GM12864 (cell line): Measurements from ENCODE around the gene GRHPR.
"Not testable (repeated sequence)": the region's sequence is repeated elsewhere in the genome, so short reads cannot be mapped to it uniquely, and the experiment has no call there.

Source experiments
- DNase-seq: peaks from one replicate; pipeline ENCODE4 v3.0.0-alpha.2; 2011; ENCODE audit warnings: low read depth
- H3K4me3 ChIP-seq: 2 replicates; pipeline ENCODE4 v1.5.1; 2011; ENCODE audit warnings: mild to moderate bottlenecking, low read depth, low read length, control low read depth
- TF ChIP-seq, protein P1 (sequence below): IDR thresholded peaks from 2 replicates; pipeline ENCODE4 v1.5.1; 2011; ENCODE audit warnings: low read depth, mild to moderate bottlenecking, moderate library complexity, low read length, control low read depth, inconsistent platforms; ENCODE audit errors: missing control alignments

The GRHPR gene

DNA sequence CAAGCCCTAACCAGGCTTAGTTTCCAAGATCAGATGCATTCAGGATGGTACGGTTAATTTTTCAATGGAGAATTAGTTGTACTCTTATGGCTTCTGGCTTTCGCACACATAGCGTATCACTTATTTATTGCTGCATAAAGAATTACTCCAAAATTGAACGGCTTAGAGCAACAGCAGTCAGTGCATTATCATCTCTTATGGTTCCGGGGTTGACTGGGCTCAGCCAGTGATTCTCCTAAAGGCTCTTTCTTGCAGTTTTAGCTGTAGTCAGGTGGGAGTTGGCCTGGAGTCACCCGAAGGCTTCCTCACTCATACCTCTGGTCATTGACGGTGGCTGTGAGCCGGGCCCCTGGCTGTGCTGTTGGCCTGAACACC, 595 bp upstream of the GRHPR start:
- TF ChIP-seq, protein P1, sequence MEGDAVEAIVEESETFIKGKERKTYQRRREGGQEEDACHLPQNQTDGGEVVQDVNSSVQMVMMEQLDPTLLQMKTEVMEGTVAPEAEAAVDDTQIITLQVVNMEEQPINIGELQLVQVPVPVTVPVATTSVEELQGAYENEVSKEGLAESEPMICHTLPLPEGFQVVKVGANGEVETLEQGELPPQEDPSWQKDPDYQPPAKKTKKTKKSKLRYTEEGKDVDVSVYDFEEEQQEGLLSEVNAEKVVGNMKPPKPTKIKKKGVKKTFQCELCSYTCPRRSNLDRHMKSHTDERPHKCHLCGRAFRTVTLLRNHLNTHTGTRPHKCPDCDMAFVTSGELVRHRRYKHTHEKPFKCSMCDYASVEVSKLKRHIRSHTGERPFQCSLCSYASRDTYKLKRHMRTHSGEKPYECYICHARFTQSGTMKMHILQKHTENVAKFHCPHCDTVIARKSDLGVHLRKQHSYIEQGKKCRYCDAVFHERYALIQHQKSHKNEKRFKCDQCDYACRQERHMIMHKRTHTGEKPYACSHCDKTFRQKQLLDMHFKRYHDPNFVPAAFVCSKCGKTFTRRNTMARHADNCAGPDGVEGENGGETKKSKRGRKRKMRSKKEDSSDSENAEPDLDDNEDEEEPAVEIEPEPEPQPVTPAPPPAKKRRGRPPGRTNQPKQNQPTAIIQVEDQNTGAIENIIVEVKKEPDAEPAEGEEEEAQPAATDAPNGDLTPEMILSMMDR: no peak
- no peak for DNase-seq
- H3K4me3 ChIP-seq: peak overlapping the region; percentile 72

DNA sequence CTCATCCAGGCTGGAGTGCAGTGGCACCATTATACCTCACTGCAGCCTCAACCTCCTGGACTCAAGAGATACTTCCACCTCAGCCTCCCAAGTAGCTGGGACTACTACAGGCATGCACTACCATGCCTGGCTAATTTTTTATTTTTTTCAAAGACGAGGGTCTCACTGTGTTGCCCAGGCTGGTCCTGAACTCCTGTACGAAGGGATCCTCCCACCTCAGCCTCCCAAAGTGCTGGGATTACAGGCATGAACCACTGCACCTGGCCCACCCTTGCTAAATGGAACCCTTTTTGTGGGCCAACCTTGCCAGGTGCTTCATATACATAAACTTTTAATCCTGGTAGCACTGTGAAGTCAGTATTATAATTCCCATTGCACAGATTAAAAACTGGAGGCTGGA, 1.0 kb downstream of the GRHPR start:
- TF ChIP-seq, protein P1: no peak
- no peak for DNase-seq
- H3K4me3 ChIP-seq: peak overlapping the region; percentile 72

DNA sequence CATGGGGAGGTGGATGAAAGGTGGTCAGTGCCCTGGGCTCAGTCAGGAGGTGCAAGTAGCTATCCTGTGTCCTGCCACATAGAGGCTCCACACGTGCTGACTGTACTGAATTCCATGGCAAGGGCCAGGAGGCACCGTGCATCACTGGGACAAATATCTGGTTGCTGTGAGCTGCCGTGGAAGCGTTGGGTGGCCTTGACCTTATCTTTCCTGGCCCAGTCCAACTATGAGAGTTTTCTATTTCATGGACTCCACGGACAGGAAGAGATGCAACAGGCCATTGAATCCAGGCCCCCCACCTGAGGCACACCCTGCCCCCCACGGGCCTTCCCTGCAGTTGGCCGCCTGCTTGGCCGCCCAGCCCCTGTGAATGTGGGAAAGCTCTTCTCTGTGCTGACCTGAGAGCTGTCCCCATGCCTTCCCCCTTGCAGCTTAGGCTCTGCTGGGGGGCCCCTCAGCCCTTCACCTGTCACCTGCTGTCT, 1.7 kb downstream of the GRHPR start:
- no peak for DNase-seq
- TF ChIP-seq, protein P1: no peak
- peak overlapping the region; percentile 72 for H3K4me3 ChIP-seq

DNA sequence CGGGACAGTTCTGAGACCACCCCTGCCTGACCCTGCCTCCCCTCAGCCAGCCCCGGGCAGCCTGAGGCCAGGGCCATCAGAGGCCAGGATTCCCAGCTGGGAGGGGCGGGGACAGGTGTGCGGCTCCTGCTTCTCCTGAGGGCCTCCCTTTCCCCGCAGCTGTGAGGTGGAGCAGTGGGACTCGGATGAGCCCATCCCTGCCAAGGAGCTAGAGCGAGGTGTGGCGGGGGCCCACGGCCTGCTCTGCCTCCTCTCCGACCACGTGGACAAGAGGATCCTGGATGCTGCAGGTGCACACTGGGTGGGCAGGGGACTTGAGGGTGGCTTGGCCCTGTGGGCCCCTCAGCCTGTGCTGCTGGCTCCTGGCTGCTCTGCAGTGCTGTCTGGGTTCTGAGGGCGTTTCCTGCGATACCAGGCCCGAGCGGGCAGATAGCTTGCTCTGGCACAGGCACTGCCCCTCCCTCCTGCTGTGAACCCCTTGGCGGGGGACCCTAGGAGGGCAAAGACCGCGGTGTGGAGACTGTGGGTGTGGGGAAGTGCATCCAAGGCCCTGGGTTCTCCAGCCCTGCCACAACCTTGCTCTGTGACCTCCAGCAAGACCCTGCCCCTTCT, 2.3 kb downstream of the GRHPR start:
- H3K4me3 ChIP-seq: peak overlapping the region; percentile 72; the same call in 1 of the 2 replicates
- TF ChIP-seq, protein P1: no peak

DNA sequence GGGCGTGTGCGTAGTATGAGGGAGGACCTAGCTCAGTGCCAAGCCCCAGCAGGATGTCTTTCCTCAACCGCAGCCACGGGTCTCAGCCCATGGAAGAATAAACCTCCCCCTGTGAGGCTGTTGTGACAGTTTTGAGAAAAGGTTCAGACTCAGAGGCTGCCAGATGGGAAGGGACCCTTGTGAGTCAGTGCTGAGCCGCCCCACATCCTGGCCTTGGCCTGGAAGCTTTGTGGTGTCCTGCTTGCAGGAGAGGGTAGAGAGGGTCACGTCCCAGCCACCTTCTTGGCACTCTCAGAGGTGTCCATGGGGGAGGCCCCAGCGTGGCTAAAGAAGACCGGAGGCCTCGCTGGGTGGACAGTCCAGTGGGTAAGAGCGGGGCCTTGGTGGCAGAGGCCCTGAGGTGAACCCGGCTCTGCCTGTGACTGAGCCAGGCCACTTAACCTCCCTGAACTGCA, 2.8 kb downstream of the GRHPR start:
- DNase-seq: no peak
- TF ChIP-seq, protein P1: no peak
- H3K4me3 ChIP-seq: no peak overlapping the region

More for the DNA sequence above, 2.3 kb downstream of the GRHPR start:
- no peak for DNase-seq

DNA sequence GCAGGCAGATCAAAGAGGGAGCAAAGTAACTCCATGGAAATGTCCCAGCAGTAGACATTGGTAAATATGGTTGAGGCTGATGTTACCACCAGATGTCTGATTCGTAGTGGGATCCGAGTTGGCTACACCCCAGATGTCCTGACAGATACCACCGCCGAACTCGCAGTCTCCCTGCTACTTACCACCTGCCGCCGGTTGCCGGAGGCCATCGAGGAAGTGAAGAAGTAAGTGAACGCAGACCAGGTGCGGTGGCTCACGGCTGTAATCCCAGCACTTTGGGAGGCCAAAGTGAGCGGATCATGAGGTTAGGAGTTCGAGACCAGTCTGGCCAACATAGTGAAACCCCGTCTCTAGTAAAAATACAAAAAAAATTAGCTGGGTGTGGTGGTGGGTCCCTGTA, 3.9 kb downstream of the GRHPR start:
- DNase-seq, H3K4me3 ChIP-seq: not testable (repeated sequence)

DNA sequence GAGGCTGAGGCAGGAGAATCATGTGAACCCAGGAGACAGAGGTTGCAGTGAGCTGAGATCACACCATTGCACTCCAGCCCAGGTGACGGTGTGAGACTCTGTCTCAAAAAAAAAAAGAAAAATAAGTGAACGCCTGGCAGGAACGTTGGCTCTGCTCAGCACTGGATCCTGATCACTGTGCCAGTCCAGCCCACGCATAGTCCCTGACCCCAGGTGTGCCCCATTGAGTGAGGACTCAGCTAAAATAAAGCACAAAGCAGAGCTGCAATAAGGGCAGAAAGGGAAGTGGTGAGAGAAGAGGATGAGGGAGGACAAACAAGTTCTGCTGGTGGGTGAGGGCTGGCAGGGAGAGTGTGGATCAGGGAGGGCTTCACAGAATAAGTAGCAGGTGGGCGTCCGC, 4.3 kb downstream of the GRHPR start:
- no peak for DNase-seq
- H3K4me3 ChIP-seq: no peak overlapping the region
- TF ChIP-seq, protein P1: no peak

DNA sequence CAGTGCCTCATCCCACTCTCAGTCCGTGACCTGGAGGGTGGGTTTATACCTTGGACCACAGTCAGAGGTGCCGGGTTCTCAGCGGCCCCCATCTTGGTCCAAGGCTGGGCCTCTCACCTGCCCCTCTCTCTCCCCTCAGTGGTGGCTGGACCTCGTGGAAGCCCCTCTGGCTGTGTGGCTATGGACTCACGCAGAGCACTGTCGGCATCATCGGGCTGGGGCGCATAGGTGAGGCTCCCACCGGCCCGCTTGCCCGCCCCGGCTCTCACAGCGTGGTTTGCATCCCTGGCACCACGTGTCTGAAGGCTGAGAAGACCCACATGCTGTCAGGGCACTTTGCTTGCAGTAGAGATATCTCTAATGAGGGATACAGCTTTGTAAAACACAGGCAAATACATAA, 5.8 kb downstream of the GRHPR start:
- TF ChIP-seq, protein P1: no peak
- DNase-seq: no peak
- no peak overlapping the region for H3K4me3 ChIP-seq
